Nephron progenitor cell (in vitro differentiated cells): ENCODE data around the gene SEZ6L.

Experiments
- DNase-seq: peaks from one replicate; pipeline ENCODE4 v3.0.0; 2021
- H3K27ac Mint-ChIP-seq: 2 replicates; pipeline ENCODE4 v1.8.0; 2021; ENCODE audit warnings: mild to moderate bottlenecking, moderate library complexity, mixed read lengths
- H3K27me3 Mint-ChIP-seq: 2 replicates; pipeline ENCODE4 v1.8.0; 2021; ENCODE audit warnings: mild to moderate bottlenecking, low read depth, mixed read lengths; ENCODE audit not compliant: poor library complexity
- H3K36me3 Mint-ChIP-seq: 2 replicates; pipeline ENCODE4 v1.8.0; 2021; ENCODE audit warnings: low read depth, mixed read lengths
- H3K4me1 Mint-ChIP-seq: 2 replicates; pipeline ENCODE4 v1.8.0; 2021; ENCODE audit warnings: mixed read lengths
- H3K4me3 Mint-ChIP-seq: 2 replicates; pipeline ENCODE4 v1.8.0; 2021; ENCODE audit warnings: mild to moderate bottlenecking, moderate library complexity, mixed read lengths
- H3K9me3 Mint-ChIP-seq: 2 replicates; pipeline ENCODE4 v1.8.0; 2021; ENCODE audit warnings: mild to moderate bottlenecking, moderate library complexity, mixed read lengths
- CTCF ChIP-seq: fragments of 200-600 bp; sonication (generic); IDR thresholded peaks from 2 replicates; pipeline ENCODE4 v1.5.0; 2021; ENCODE audit warnings: antibody characterized with exemption

SEZ6L gene

DNA sequence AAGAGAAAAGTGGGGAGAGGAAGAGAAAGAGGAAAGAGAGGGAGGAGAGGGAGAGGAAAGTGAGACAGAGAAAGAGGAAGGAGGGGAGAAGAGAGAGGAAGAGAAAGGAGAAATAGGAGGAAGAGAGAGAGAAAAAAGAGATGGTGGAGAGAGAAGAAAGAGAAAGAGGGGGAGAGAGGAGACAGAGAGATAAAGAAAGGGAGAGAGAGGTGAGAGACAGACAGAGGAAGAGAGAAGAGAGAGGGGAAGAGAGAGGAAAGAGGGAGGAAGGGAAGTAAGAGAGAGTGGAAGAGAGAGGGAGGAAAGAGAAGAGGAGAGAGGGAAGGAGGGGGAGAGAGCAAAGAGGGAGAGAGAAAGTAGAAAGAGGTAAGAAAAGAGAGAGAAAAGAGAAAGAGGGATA is 9.4 kb upstream of the SEZ6L start:
- Mint-ChIP-seq H3K27ac (no peak overlapping the region), H3K4me3 (no peak overlapping the region), H3K9me3 (no peaks in the 10 kb centered on the region), H3K4me1 (no peaks in the 10 kb centered on the region), H3K27me3 (peaks cover 61% of the 10 kb centered on the region), H3K36me3 (no peaks in the 10 kb centered on the region)
- no peak for DNase-seq
- TF ChIP-seq CTCF, result no peak

- H3K27ac Mint-ChIP-seq, result no peak overlapping the region
- TF ChIP-seq CTCF, result no peak
- no peaks in the 10 kb centered on the region for H3K4me1 Mint-ChIP-seq
- H3K4me3 Mint-ChIP-seq, result no peak overlapping the region
- H3K27me3 Mint-ChIP-seq, result peaks cover 63% of the 10 kb centered on the region
- H3K36me3 Mint-ChIP-seq, result no peaks in the 10 kb centered on the region
- no peak for DNase-seq
- H3K9me3 Mint-ChIP-seq, result no peaks in the 10 kb centered on the region
Measured at GRCh38 chr22:26161746-26162145, 7.5 kb upstream of the SEZ6L start.

- no peak overlapping the region for H3K27ac Mint-ChIP-seq
- H3K27me3 Mint-ChIP-seq, result peaks cover 67% of the 10 kb centered on the region
Measured at GRCh38 chr22:26162926-26163325, 6.3 kb upstream of the SEZ6L start.

GRCh38 chr22:26164174-26164573 is 5.1 kb upstream of the SEZ6L start:
- Mint-ChIP-seq H3K4me1 (peaks cover 10% of the 10 kb centered on the region), H3K27ac (no peak overlapping the region), H3K4me3 (no peak overlapping the region), H3K9me3 (no peaks in the 10 kb centered on the region), H3K36me3 (no peaks in the 10 kb centered on the region), H3K27me3 (peaks cover 74% of the 10 kb centered on the region)
- DNase-seq, result no peak
- TF ChIP-seq CTCF, result no peak

More at GRCh38 chr22:26162926-26163325, 6.3 kb upstream of the SEZ6L start:
- Mint-ChIP-seq H3K9me3 (no peaks in the 10 kb centered on the region), H3K4me1 (no peaks in the 10 kb centered on the region), H3K4me3 (no peak overlapping the region), H3K36me3 (no peaks in the 10 kb centered on the region)
- no peak for TF ChIP-seq CTCF
- DNase-seq, result no peak

- Mint-ChIP-seq H3K27me3 (peaks cover 76% of the 10 kb centered on the region), H3K4me1 (peaks cover 19% of the 10 kb centered on the region), H3K4me3 (peak overlapping the region; percentile 77), H3K9me3 (no peaks in the 10 kb centered on the region), H3K27ac (no peak overlapping the region), H3K36me3 (no peaks in the 10 kb centered on the region)
- DNase-seq, result peak; percentile 9
- no peak for TF ChIP-seq CTCF
Measured at GRCh38 chr22:26168330-26168851, 871 bp upstream of the SEZ6L start.

- DNase-seq, result no peak
- Mint-ChIP-seq H3K4me1 (peaks cover 19% of the 10 kb centered on the region), H3K4me3 (peak overlapping the region; percentile 77), H3K36me3 (no peaks in the 10 kb centered on the region), H3K27me3 (peaks cover 79% of the 10 kb centered on the region), H3K9me3 (no peaks in the 10 kb centered on the region), H3K27ac (no peak overlapping the region)
- TF ChIP-seq CTCF, result no peak
Measured at GRCh38 chr22:26168939-26169314, 335 bp upstream of the SEZ6L start.
